GM12801 (cell line): ENCODE data around the gene ZNF790.

ENCODE experiments used
- TF ChIP-seq, protein P1 (sequence below): IDR thresholded peaks from one replicate; pipeline ENCODE4 v1.5.1; 2011; ENCODE audit warnings: control low read depth; ENCODE audit not compliant: insufficient read length; ENCODE audit errors: extremely low read depth

ZNF790 gene

DNA sequence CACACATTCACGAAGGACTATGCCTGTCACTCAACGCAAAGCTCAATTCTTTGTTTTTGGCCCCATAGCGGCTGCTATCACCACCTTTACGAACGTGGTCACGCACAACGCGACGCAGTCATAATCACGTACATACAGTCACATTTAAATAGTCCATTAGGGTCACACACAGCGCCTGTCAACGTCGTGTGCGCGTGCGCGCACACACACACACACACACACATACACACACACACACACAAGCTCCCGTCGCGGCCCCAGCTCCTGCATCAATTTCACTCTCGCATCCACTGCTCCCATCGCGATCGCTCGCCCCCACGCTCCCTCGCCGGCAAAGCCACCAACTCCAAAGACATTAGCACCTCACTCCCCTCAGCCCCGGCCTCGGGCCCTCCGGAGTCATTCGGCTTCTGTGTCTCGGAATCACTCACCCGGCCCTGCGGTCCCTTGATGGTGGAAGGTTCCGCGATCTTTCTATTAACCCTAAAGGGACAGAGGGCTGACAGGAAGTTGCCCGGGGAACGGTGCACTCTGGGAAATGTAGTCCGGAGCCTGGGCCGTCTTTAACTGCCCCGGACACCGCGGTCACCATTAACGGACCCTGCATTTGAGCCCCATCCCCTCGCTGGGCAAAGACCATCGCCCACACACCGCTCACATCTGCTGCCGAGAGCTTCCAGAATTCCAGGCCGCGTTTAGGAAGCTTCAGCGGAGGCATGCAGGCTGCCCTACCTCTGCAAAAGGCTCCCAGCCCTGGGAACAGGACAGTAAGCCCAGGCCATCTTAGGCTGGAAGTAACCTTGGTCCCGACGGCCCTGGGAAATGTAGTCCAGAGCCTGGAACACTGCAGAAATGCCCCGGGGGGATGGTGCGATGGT, at the start of gene ZNF790:
TSS of gene ZNF790 (minus strand) at position 482 of the 878 bp plus-strand sequence. CDS start 12,768 bp downstream, outside the sequence.
- TF ChIP-seq, protein P1, sequence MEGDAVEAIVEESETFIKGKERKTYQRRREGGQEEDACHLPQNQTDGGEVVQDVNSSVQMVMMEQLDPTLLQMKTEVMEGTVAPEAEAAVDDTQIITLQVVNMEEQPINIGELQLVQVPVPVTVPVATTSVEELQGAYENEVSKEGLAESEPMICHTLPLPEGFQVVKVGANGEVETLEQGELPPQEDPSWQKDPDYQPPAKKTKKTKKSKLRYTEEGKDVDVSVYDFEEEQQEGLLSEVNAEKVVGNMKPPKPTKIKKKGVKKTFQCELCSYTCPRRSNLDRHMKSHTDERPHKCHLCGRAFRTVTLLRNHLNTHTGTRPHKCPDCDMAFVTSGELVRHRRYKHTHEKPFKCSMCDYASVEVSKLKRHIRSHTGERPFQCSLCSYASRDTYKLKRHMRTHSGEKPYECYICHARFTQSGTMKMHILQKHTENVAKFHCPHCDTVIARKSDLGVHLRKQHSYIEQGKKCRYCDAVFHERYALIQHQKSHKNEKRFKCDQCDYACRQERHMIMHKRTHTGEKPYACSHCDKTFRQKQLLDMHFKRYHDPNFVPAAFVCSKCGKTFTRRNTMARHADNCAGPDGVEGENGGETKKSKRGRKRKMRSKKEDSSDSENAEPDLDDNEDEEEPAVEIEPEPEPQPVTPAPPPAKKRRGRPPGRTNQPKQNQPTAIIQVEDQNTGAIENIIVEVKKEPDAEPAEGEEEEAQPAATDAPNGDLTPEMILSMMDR, result no peak

DNA sequence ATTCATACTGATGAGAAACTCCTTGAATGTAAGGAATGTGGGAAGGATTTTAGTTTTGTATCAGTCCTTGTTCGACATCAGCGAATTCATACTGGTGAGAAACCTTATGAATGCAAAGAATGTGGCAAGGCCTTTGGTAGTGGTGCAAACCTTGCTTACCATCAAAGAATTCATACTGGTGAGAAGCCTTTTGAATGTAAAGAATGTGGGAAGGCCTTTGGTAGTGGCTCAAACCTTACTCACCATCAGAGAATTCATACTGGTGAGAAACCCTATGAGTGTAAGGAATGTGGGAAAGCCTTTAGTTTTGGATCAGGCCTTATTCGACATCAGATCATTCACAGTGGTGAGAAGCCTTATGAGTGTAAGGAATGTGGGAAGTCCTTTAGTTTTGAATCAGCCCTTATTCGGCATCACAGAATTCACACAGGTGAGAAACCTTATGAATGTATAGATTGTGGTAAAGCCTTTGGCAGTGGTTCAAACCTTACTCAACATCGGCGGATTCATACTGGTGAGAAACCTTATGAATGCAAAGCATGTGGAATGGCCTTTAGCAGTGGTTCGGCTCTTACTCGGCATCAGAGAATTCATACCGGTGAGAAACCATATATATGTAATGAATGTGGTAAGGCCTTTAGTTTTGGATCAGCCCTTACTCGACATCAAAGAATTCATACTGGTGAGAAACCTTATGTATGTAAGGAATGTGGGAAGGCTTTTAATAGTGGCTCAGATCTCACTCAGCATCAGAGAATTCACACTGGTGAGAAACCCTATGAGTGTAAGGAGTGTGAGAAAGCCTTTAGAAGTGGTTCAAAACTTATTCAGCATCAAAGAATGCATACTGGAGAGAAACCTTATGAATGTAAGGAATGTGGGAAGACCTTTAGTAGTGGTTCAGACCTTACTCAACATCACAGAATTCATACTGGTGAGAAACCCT, 39.1 kb upstream of the ZNF790 start:
- TF ChIP-seq, protein P1, result no peak

DNA sequence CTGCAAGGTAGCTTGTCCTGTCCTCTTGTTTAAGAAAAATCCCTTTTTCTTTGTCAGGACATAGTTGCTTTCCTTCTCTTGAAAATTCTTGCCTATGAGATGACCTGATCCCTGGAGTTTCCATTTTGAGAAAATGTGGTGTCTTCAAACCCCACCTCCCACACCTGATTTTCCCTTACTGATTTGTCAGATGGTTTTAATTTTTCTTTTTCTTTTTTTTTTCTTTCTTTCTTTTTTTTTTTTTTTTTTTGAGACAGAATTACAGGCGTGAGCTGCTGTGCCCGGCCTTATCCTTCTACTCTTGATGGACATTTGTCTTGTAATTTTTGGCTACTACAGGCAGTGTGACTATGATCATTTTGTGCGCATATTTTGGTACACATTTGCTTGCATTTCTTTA, 13.7 kb upstream of the ZNF790 start:
- TF ChIP-seq, protein P1, result no peak

DNA sequence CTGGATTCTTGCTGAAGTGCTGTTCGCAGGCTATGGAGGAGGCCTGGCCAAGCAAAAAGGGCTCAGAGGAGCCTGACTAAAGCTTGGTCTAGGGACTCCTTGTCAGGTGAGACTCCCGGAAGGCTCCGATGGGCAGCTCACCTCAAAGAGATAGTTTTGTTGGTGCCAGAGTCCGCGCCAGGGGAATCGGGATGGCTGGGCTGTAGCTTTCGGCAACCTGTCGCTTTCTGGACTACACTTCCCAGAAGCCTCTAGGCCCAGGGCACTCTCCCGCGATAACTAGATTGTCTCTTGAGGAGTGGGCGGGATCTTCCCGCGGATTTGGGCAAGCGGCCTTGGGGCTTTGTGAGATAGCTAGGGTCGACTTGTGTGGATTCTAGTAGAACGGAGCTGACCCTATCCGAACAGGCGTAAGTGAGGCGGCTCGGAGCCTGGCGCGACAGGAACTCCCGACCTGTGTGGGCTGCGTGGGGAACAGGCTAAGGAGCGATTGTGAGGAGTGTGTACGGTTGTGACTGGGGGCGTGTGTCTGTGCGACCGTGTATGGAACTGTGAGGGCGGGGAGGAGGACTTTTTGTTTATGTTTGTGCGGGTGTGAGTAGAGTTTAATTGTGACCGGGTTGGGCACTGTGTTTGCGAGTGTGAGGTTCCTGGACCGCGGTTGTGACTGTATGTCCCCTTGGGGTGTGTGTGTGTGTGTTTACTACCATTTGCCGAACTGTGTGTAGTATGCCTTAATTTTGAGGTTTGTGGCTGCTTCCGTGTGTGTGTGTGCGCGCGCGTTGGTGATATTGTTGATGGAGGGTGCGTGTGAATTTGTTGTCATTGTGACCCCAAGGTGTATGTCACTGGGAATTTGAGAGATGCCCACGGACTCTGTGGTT, 12.6 kb upstream of the ZNF790 start, which contains the start of gene ZNF345:
TSS of gene ZNF345 (plus strand) at position 318 of the 884 bp plus-strand sequence. CDS start 25,955 bp downstream, outside the sequence.
- TF ChIP-seq, protein P1, result no peak

DNA sequence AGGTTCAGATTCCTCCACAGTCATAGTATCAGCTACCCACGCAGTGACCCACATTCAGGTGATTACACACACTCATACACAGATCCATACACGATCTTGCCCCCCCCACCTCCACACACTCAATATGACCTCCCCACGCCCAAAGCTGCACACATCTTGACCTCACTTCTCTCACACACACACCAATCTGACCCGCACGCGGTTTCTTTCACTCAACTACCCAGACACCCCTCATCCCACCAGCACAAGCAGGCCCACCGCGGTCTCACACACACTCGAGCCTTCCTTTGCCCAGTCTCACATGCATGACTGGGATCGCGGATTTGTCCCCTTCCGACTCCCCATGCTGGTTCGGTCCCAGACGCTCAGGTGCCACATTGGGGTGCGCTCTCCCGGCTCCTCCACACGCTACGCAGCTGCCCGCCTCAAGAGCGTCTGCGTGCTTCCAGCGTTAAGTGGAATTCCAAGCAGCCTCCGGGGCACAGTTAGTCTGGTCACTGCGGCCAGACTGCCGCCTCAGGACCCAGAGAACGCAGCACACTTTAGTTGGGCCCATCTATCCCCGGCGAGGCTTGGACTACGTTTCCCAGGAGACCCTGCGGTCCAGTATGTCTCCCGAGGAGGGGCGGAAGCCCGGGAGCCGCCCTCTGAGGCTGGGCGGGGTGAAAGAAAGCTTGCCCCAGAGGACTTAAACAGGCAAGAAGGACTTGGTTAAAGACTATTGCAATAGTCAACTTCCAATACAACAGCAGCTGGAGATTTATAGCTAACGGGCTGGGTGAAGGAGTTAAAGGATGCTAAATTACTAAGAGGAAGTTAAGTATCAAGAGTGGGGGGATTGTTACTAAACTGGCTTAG, 11.7 kb upstream of the ZNF790 start:
- TF ChIP-seq, protein P1, result no peak

DNA sequence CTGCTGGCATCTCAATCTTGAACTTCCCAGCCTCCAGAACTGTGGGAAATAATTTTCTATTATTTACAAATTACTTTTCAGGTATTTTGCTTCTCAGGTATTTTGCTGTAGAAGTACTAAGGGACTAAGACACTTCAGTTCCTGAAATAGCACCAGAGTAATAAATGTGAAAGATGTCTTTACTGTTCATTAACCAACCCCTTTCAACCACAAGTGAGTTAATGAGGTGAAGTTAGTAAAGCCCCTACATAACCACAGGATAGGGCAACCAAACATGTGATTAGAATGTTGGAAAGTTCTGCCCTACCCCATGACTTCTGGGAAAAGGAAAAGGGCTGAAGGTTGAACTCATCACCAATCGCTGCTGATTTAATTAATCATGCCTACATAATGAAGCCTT, 9.8 kb upstream of the ZNF790 start:
- TF ChIP-seq, protein P1, result no peak
